GM23338 (cell line): ENCODE data around the gene FAT1.

ENCODE experiments used
- CREB1 ChIP-seq: fragments of 250-450 bp; sonication (Bioruptor Pico); IDR thresholded peaks from 2 replicates; pipeline ENCODE4 v1.5.0; 2020; ENCODE audit warnings: low read depth, mild to moderate bottlenecking, moderate library complexity
- EZH2 ChIP-seq: fragments of 200-600 bp; sonication (generic); IDR thresholded peaks from one replicate; pipeline ENCODE4 v1.8.0; 2017; ENCODE audit warnings: antibody characterized with exemption, mild to moderate bottlenecking, low read depth; ENCODE audit not compliant: unreplicated experiment
- EZH2phosphoT487 ChIP-seq: fragments of 200-600 bp; sonication (generic); IDR thresholded peaks from one replicate; pipeline ENCODE4 v1.8.1; 2018; ENCODE audit warnings: antibody characterized with exemption; ENCODE audit not compliant: unreplicated experiment
- JUNB ChIP-seq: IDR thresholded peaks from one replicate; pipeline ENCODE4 v1.6.1; 2016; ENCODE audit warnings: antibody characterized with exemption; ENCODE audit not compliant: unreplicated experiment
- NANOG ChIP-seq: IDR thresholded peaks from 2 replicates; pipeline ENCODE4 v1.6.1; 2016; ENCODE audit warnings: antibody characterized with exemption, borderline replicate concordance
- POLR2AphosphoS5 ChIP-seq: IDR thresholded peaks from 2 replicates; pipeline ENCODE4 v1.6.1; 2016; ENCODE audit warnings: antibody characterized with exemption, low read depth
- TF ChIP-seq, protein P1 (sequence below), 2 experiments: fragments of 200-600 bp in 1 of 2; sonication (generic) in 1 of 2; conservative IDR thresholded peaks; 2 replicates each; pipeline versions ENCODE4 v1.5.1 to v1.6.1; 2016 to 2017; ENCODE audit warnings: antibody characterized with exemption in 2 of 2, low read depth in 2 of 2, mild to moderate bottlenecking in 2 of 2, moderate library complexity in 1 of 2
- TF ChIP-seq, protein P2 (sequence below): IDR thresholded peaks from one replicate; pipeline ENCODE4 v1.6.1; 2018; ENCODE audit warnings: antibody characterized with exemption; ENCODE audit not compliant: unreplicated experiment
- TF ChIP-seq, protein P3 (sequence below): IDR thresholded peaks from 2 replicates; pipeline ENCODE4 v1.6.1; 2016; ENCODE audit warnings: antibody characterized with exemption

DNA sequence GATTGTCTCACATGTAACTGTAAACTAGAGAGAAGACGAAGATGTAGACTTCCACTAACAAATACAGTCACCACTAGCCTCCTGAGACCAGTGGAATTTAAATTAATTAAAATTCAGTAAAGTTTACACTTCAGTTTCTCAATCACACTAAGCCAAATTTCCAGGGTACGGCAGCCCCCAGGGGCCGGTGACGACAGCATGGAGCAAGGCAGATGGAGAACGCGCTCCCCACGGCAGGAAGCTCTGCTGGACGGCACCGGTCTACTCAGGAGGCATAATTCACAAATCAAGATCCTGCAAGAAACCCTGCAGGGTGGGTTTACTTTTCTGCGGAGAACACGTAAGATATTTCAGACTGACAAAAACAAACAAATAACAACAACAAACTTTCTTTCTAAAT lies 80.7 kb downstream of the FAT1 start:
- TF ChIP-seq, protein P1, sequence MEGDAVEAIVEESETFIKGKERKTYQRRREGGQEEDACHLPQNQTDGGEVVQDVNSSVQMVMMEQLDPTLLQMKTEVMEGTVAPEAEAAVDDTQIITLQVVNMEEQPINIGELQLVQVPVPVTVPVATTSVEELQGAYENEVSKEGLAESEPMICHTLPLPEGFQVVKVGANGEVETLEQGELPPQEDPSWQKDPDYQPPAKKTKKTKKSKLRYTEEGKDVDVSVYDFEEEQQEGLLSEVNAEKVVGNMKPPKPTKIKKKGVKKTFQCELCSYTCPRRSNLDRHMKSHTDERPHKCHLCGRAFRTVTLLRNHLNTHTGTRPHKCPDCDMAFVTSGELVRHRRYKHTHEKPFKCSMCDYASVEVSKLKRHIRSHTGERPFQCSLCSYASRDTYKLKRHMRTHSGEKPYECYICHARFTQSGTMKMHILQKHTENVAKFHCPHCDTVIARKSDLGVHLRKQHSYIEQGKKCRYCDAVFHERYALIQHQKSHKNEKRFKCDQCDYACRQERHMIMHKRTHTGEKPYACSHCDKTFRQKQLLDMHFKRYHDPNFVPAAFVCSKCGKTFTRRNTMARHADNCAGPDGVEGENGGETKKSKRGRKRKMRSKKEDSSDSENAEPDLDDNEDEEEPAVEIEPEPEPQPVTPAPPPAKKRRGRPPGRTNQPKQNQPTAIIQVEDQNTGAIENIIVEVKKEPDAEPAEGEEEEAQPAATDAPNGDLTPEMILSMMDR (conservative IDR thresholded peaks at IDR 0.05; ENCODE audit: low read depth in 2 of 2) = no peak
- TF ChIP-seq, protein P2, sequence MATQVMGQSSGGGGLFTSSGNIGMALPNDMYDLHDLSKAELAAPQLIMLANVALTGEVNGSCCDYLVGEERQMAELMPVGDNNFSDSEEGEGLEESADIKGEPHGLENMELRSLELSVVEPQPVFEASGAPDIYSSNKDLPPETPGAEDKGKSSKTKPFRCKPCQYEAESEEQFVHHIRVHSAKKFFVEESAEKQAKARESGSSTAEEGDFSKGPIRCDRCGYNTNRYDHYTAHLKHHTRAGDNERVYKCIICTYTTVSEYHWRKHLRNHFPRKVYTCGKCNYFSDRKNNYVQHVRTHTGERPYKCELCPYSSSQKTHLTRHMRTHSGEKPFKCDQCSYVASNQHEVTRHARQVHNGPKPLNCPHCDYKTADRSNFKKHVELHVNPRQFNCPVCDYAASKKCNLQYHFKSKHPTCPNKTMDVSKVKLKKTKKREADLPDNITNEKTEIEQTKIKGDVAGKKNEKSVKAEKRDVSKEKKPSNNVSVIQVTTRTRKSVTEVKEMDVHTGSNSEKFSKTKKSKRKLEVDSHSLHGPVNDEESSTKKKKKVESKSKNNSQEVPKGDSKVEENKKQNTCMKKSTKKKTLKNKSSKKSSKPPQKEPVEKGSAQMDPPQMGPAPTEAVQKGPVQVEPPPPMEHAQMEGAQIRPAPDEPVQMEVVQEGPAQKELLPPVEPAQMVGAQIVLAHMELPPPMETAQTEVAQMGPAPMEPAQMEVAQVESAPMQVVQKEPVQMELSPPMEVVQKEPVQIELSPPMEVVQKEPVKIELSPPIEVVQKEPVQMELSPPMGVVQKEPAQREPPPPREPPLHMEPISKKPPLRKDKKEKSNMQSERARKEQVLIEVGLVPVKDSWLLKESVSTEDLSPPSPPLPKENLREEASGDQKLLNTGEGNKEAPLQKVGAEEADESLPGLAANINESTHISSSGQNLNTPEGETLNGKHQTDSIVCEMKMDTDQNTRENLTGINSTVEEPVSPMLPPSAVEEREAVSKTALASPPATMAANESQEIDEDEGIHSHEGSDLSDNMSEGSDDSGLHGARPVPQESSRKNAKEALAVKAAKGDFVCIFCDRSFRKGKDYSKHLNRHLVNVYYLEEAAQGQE = no peak
- TF ChIP-seq EZH2phosphoT487 (no peak), POLR2AphosphoS5 (no peak), JUNB (no peak), EZH2 (no peak), CREB1 (CRISPR knock-in tag) (no peak), NANOG (no peak)
- TF ChIP-seq, protein P3, sequence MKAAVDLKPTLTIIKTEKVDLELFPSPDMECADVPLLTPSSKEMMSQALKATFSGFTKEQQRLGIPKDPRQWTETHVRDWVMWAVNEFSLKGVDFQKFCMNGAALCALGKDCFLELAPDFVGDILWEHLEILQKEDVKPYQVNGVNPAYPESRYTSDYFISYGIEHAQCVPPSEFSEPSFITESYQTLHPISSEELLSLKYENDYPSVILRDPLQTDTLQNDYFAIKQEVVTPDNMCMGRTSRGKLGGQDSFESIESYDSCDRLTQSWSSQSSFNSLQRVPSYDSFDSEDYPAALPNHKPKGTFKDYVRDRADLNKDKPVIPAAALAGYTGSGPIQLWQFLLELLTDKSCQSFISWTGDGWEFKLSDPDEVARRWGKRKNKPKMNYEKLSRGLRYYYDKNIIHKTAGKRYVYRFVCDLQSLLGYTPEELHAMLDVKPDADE = no peak
